OCI-LY1 (cell line): Measurements from ENCODE around the gene TRAPPC12.

Source experiments
- EZH2 ChIP-seq: fragments of 200-600 bp; sonication (generic), shearing (Covaris generic); IDR thresholded peaks from 2 replicates; pipeline ENCODE4 v1.8.0; 2017; ENCODE audit warnings: borderline replicate concordance, mixed run types, mild to moderate bottlenecking, antibody characterized with exemption, low read length, moderate library complexity, mixed read lengths
- TF ChIP-seq, protein P1 (sequence below): fragments of 200-600 bp; sonication (generic), shearing (Covaris generic); IDR thresholded peaks from 2 replicates; pipeline ENCODE4 v1.5.1; 2017; ENCODE audit warnings: mild to moderate bottlenecking, antibody characterized with exemption, low read length, moderate library complexity, mixed read lengths

DNA sequence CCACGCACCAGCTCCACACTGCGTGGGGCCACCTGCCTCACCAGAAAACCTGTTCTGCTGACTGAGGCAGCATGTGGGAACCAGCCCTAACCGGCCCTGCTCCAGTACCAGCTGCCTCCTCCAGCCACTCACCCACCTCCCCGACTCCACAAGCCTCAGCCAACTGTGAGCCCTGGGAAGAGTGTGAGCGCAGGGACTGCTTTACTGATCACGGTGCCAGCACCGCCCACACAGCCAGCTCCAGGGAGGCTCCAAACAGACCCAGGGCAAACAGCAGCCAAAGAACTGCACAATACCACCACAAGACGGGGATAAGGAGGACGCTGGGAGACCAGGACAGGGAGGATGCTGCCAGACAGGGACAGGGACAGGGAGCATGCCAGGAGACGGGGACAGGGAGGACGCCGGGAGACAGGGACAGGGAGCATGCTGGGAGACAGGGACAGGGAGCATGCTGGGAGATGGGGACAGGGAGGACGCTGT is 30.2 kb upstream of the TRAPPC12 start:
- TF ChIP-seq EZH2, result no peak
- TF ChIP-seq, protein P1, sequence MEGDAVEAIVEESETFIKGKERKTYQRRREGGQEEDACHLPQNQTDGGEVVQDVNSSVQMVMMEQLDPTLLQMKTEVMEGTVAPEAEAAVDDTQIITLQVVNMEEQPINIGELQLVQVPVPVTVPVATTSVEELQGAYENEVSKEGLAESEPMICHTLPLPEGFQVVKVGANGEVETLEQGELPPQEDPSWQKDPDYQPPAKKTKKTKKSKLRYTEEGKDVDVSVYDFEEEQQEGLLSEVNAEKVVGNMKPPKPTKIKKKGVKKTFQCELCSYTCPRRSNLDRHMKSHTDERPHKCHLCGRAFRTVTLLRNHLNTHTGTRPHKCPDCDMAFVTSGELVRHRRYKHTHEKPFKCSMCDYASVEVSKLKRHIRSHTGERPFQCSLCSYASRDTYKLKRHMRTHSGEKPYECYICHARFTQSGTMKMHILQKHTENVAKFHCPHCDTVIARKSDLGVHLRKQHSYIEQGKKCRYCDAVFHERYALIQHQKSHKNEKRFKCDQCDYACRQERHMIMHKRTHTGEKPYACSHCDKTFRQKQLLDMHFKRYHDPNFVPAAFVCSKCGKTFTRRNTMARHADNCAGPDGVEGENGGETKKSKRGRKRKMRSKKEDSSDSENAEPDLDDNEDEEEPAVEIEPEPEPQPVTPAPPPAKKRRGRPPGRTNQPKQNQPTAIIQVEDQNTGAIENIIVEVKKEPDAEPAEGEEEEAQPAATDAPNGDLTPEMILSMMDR, result no peak
